HG02623 (cell line): ENCODE results near the gene IFI27L1.
"Not testable (repeated sequence)": the region's sequence is repeated elsewhere in the genome, so short reads cannot be mapped to it uniquely, and the experiment has no call there.

Experiments used
- ATAC-seq: cut with Tn5 transposase; IDR thresholded peaks from one replicate; pipeline ENCODE4 v1.9.1; 2021; ENCODE audit warnings: moderate library complexity; ENCODE audit not compliant: unreplicated experiment

IFI27L1 gene

GRCh38 chr14:94047581-94047980 lies 33.5 kb upstream of the IFI27L1 start:
- ATAC-seq: no peak

DNA sequence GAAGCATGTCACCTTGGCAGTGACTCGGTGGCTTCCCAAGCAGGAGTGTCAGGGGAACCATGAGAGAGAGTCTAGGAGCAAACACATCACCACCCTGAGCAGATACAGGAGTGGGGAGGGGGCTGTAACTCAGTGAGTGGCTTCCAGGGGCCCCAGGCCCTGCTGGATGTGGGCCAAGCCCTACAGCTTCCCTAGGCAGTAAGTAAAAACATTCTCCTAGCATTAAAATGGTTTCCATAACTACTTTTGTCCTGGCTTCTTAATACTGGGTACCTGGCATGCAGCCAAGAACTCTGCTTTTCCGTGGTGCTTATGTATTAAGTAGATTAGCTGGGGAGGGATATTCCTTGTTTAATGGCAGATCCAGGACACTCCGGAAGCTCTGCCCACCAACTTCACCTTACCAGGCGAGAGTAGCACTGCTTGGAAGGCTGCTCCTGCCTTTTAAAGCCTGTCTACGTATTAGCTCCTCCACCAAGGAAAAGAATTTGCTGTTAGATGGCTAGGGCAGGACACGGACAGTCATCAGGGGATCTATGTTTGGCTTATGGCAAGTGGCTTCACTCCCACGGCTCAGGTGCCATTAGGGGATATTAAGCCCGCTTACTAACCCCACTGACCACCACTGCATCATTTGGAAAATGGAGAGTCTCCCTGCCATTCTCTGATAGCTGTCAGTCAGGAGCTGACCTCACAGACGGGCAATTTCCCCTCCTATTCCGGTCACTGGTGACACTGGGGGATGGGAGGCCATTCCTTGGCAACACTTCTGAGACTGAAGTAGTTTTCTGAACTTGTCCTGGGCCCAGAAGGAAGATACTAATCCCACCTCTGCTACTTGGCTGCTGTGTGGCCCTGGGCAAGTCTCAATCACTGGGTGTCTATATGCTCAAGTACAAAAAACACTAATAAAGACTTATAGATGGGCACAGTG lies 32.2 kb upstream of the IFI27L1 start:
- no peak for ATAC-seq

DNA sequence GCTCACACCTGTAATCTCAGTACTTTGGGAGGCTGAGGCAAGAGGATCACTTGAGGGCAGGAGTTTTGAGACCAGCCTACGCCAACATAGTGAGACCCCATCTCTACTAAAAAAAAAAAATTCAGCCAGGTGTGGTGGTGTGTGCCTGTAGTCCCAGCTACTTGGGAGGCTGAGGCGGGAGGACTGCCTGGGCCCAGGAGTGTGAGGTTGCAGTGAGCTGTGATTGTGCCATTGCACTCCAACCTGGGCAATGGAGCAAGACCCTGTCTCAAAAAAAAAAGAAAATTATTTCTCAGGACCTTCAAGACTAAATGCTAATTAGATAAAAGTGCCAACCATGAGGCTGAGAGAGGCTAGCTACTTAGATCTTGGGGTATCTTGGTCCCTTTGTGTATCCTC lies 31.5 kb upstream of the IFI27L1 start:
- ATAC-seq: no peak

DNA sequence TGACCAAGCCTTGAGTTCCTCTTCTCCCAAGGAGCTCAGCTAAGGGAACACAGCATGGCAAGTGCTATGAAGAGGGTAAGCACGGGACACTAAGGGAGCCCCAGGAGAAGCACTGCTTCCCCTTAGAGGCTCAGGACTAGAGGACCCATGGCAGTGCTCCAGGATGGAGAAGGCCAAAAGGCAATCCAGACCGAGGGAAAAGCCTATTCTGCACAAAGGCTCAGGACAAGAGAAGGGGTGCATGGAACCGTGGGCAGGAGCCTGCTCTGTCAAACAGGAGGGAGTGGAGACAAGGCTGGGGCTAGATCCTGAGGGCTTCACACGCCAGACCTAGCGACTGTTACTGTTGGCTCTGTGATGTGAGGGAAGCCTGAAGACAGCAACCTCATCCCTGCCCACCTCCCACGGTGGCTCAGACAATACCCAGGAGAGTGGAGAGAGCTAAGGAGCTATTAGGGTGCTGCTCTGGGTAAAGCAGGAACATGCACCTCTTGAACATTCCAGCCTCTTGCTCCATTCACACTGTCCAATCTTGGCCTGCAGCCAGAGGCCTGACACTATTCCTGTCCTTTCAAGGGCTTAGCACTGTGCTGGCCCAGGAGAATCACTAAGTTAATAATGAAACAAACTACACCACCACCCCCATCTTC lies 30.8 kb upstream of the IFI27L1 start:
- ATAC-seq: no peak

- ATAC-seq: no peak
Measured at GRCh38 chr14:94051115-94051514, 30.0 kb upstream of the IFI27L1 start.

DNA sequence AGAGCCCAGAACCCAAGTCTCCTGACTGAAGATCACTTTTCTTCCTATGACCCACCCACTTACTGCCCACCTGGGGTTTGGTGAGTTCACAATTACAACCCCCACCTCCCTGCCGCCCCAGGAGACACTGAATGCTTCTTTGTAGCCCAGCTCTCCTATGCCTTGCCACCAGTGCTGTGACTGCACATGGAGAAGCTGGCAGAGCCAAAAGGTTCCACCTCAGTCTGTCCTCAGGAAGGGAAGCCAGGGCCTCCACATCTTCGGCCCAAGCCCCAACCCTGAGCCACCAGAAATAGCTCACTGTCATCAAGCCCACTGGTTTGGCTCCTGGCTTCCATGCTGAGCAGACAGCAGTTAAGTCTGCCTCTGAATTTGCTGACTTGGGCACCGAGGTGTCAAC lies 29.3 kb upstream of the IFI27L1 start:
- no peak for ATAC-seq

DNA sequence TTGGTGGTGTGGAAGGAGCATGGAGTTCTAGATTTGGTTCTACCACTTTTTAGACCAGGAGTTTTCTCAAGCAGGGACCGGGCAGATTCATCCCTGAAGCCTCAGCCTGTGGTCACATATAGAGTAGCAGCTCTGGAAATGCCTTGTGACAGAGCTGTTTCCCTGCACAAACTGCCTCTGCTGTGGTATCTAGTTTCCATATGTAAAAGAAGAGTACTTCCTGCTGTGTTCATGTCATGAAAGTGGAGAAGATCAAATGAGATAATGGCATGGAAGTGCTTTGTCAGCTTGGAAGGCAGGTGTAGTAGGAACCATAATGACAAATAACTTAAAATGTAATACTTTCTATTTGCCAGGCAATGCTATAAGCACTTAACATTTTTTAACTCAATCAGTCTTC lies 28.9 kb upstream of the IFI27L1 start:
- no peak for ATAC-seq

- no peak for ATAC-seq
Measured at GRCh38 chr14:94052662-94053061, 28.4 kb upstream of the IFI27L1 start.

DNA sequence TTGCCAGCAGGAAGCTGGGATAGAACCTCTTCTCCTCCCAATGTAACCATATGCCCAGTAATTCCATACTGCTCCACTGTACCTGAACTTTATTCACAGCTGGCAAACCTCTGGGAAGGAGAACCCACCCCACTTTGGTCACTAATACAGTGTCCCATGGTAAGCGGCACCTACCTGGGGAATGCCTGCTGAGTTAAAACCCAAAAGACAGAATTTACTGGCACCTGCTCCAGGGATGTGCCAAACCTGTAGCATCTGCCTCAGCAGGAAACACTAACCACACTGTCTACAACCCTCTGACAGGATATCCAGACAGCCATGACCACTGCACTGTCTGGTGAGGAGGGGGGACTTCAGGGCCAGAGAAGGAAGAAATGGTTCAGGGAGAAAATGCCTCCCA lies 26.7 kb upstream of the IFI27L1 start:
- ATAC-seq: no peak

GRCh38 chr14:94054936-94055335 lies 26.2 kb upstream of the IFI27L1 start:
- no peak for ATAC-seq

DNA sequence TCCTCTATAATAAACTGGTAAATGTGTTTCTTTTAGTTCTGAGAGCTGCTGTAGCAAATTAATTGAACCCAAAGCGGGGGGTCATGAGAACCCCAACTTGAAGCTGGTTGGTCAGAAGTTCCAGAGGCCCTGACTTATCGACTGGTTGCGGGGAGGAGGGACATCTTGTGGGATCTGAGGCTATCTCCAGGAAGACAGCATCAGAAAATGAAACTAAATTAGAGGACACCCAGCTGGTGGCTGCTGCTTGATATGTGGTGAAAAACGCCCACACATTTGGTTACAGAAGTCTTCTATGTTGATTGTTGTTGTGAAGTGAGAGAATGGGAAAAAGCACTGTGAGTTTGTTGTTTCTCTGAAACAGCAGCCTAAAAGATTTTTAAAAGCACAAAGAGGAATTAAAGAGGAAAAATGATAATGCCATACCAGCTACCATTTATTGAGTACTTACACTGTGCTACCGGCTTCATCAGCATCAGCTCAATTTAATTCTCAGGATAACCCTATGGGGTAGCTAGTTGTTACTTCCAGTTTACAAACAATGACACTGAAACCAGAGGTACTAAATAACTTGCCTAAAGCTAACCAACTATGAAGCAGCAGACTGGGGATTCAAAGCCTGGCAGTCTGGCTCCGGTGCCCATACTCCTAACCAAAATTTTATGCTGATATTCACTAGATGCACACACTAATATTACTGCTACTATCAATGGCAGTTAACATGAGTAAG lies 24.4 kb upstream of the IFI27L1 start:
- ATAC-seq: peak; percentile 72

- ATAC-seq: no peak
Measured at GRCh38 chr14:94058128-94058673, 22.9 kb upstream of the IFI27L1 start.

- ATAC-seq: no peak
Measured at GRCh38 chr14:94058674-94059138, 22.4 kb upstream of the IFI27L1 start.

GRCh38 chr14:94059998-94060397 lies 21.1 kb upstream of the IFI27L1 start:
- no peak for ATAC-seq

DNA sequence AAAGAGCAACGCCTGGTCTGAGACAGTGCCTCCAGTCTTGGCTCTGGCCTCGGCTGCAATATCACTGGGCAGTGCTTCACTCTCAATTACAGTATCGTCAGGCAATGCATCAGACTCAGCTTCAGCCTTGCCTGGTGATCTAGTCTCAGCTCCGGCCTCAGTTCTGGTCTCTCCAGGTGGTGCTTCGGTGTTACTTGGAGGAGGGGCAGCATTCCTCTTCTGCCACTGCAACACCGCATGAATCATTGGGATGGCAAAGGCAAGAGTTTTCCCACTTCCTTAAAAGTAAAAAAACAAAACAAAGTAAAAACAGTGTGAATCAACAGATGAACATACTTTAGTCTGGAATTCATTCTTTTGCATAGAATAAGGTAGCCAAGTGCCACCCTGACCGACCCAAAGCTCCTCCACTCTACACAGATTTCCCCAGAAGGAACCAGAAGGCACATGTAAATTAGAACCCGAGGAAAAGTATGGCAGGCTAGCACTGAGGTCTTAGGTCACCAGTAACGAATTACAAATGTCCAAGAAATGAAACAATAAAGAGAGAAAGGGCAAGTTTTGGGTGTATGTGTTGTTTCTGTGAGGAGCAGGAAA lies 18.7 kb upstream of the IFI27L1 start:
- ATAC-seq: no peak

- ATAC-seq: no peak
Measured at GRCh38 chr14:94066089-94066676, 14.9 kb upstream of the IFI27L1 start.

GRCh38 chr14:94072076-94072475 lies 9.0 kb upstream of the IFI27L1 start:
- ATAC-seq: not testable (repeated sequence)

DNA sequence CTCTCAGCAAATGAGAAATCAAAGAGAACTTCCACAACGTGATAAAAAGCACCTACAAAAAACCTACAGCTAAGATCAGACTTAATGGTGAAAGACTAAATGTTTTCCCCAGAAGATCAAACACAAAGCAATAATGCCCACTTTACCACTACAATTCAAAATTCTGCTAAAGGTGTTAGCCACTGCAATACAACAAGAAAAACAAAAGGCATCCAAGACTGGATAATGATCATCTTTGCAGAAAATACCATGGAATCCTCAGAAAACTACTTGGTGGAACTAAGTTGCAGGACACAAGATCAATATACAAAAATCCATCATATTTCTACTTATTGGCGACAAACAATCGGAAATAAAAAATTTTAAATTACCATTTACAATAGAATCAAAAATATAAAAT lies 6.6 kb upstream of the IFI27L1 start:
- ATAC-seq: no peak

GRCh38 chr14:94075008-94075407 lies 6.1 kb upstream of the IFI27L1 start:
- no peak for ATAC-seq

DNA sequence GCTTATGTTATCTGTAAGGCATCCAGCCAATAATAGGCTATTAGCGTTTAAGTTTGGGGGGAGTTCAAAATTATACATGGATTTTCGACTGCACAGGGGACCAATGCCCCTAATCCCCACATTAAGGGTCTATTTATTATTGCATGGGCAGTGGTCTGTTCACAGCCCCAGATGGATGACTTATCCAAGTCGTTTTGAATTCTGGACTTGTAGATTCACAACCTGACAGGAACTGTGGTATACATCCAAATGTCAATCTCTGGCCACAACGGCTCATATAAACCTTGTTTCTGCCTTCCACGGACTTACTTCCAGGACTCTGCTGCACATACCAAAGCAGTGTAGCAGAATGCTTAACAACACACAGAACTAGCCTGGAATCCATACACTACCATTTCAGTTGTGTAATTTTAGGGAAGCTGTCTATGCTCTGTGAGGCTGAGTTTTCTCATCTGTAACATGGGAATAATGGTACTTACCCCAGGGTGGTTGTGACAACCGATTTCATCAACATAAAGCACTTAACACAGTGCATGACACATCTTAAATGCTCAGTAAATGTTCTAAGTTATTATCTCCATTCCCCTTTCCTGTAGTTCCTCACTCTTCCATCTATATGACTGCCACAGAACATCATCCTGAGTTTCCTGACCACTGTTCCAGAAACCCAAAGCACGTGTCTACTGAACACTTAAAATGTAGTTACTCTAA lies 3.8 kb upstream of the IFI27L1 start:
- no peak for ATAC-seq
